Transverse colon (tissue), 4 donors: ENCODE measurements around the gene AP3S1.

ENCODE experiments used
- CTCF ChIP-seq, 5 experiments: fragments of 200-600 bp in 3 of 5; fragments of 450-650 bp in 2 of 5; sonication (generic) in 3 of 5; IDR thresholded peaks; 1 replicate in 2 of 5; 2 replicates in 3 of 5; pipeline ENCODE4 v1.5.1; 2016 to 2017; ENCODE audit warnings: antibody characterized with exemption in 5 of 5, inconsistent platforms in 3 of 5, mild to moderate bottlenecking in 2 of 5, moderate library complexity in 1 of 5
- EP300 ChIP-seq: sonication (generic); formaldehyde crosslinking; IDR thresholded peaks from one replicate; pipeline ENCODE4 v1.6.1; 2017; ENCODE audit warnings: antibody characterized with exemption, low read depth
- POLR2A ChIP-seq: fragments of 450-650 bp; IDR thresholded peaks from one replicate; pipeline ENCODE4 v1.6.1; 2016; ENCODE audit warnings: antibody characterized with exemption, mild to moderate bottlenecking, moderate library complexity
- POLR2AphosphoS5 ChIP-seq, 3 donors: sonication (generic); formaldehyde crosslinking; IDR thresholded peaks; one replicate each; pipeline ENCODE4 v1.6.1; 2016; ENCODE audit warnings: antibody characterized with exemption in 3 of 3

GRCh38 chr5:115835481-115835880 is 6.3 kb upstream of the AP3S1 start:
- TF ChIP-seq CTCF (IDR thresholded peaks at IDR 0.05) (no peak), POLR2A (no peak), EP300 (no peak), POLR2AphosphoS5 (IDR thresholded peaks at IDR 0.05) (no peak)
